GM12878 (cell line): Measurements from ENCODE around the gene SF3B2. TPM values are rescaled to one million over a fixed set of nuclear protein-coding genes. Genes with fewer than 3 reads are reported as not detected.

Source experiments
- ATAC-seq: fragments of 200-7000 bp; cut with Tn5 transposase; 3 replicates; pipeline ENCODE4 v1.9.1; 2020; ENCODE audit warnings: mild to moderate bottlenecking, moderate library complexity
- BruUV-seq: library from RNA; stranded (reverse); fragments of 400-500 nt; replicated peaks from 2 replicates; lab custom pipeline; 2021; lab: Mats Ljungman, UMichigan
- CTCF ChIA-PET: fragments of 300-600 bp; sonication (Branson Sonifier 250); formaldehyde crosslinking; extraction: SDS; loops from one replicate; lab custom pipeline; 2021; ENCODE audit warnings: inconsistent platforms; lab: Yijun Ruan, JAX
- POLR2A ChIA-PET: fragments of 350-600 bp; formaldehyde crosslinking; extraction: SDS; loops from one replicate; lab custom pipeline; 2021; ENCODE audit warnings: inconsistent platforms; lab: Charles Lee
- RAD21 ChIA-PET: fragments of 300-600 bp; sonication (Branson Sonifier 250); formaldehyde crosslinking; loops from one replicate; lab custom pipeline; 2023; ENCODE audit warnings: antibody characterized with exemption; ENCODE audit not compliant: unreplicated experiment; lab: Charles Lee
- SMC1A ChIA-PET: fragments of 300-600 bp; sonication (Branson Sonifier 250); formaldehyde crosslinking; loops from one replicate; lab custom pipeline; 2023; ENCODE audit not compliant: unreplicated experiment, uncharacterized antibody; lab: Charles Lee
- DNase-seq: peaks from one replicate; pipeline ENCODE4 v3.0.0-alpha.2; 2011; ENCODE audit warnings: low read depth, low spot score
- FAIRE-seq: peaks from 3 replicates; lab custom pipeline; 2011; peaks lifted over from hg19 to GRCh38; lab: Jason Lieb, UNC
- H2AFZ ChIP-seq: 2 replicates; pipeline ENCODE4 v1.6.0; 2011; ENCODE audit warnings: low read depth, low read length, control low read depth; ENCODE audit not compliant: control insufficient read depth
- H3K27ac ChIP-seq: 2 replicates; pipeline ENCODE4 v1.5.1; 2011; ENCODE audit warnings: control low read depth; ENCODE audit not compliant: control insufficient read depth, insufficient read depth
- H3K27me3 ChIP-seq, 2 experiments: replicated peaks in 1 of 2; 2 replicates each; pipeline versions ENCODE4 v1.6.0 to v1.6.1; 2011; ENCODE audit warnings: low read length in 1 of 2; ENCODE audit not compliant: control insufficient read depth in 2 of 2, insufficient read depth in 2 of 2
- H3K36me3 ChIP-seq, 2 experiments: 2 replicates each; pipeline ENCODE4 v1.5.1; 2011; ENCODE audit warnings: low read length in 1 of 2; ENCODE audit not compliant: control insufficient read depth in 2 of 2, insufficient read depth in 2 of 2
- H3K4me1 ChIP-seq: 2 replicates; pipeline ENCODE4 v1.6.1; 2011; ENCODE audit warnings: mild to moderate bottlenecking, low read length, moderate library complexity, mixed read lengths; ENCODE audit not compliant: control insufficient read depth, insufficient read depth
- H3K4me2 ChIP-seq: 2 replicates; pipeline ENCODE4 v1.6.0; 2011; ENCODE audit warnings: control low read depth; ENCODE audit not compliant: control insufficient read depth, insufficient read depth
- H3K4me3 ChIP-seq: fragments of 200-600 bp; sonication (generic); 2 replicates; pipeline ENCODE4 v1.5.1; 2016
- H3K79me2 ChIP-seq: 2 replicates; pipeline ENCODE4 v1.6.0; 2011; ENCODE audit warnings: low read length; ENCODE audit not compliant: control insufficient read depth, insufficient read depth
- H3K9ac ChIP-seq: 2 replicates; pipeline ENCODE4 v1.8.0; 2011; ENCODE audit warnings: low read length, control low read depth, mixed read lengths; ENCODE audit not compliant: control insufficient read depth, insufficient read depth
- H3K9me3 ChIP-seq: replicated peaks from 3 replicates; pipeline ENCODE4 v1.5.1; 2011; ENCODE audit warnings: mild to moderate bottlenecking, low read length; ENCODE audit not compliant: control insufficient read depth, insufficient read depth
- H4K20me1 ChIP-seq: 2 replicates; pipeline ENCODE4 v1.6.0; 2011; ENCODE audit not compliant: control insufficient read depth, insufficient read depth
- BCL3 ChIP-seq: IDR thresholded peaks from 2 replicates; pipeline ENCODE4 v1.6.1; 2011; ENCODE audit warnings: borderline replicate concordance, low read depth, mild to moderate bottlenecking, moderate library complexity, low read length; ENCODE audit not compliant: insufficient read depth, poor library complexity, severe bottlenecking
- CHD1 ChIP-seq: IDR thresholded peaks from 2 replicates; pipeline ENCODE4 v1.6.1; 2012; ENCODE audit warnings: low read depth, low read length, improper control_type of control experiment
- DPF2 ChIP-seq: fragments of 450-650 bp; IDR thresholded peaks from 2 replicates; pipeline ENCODE4 v1.6.1; 2017; ENCODE audit warnings: mild to moderate bottlenecking
- ELK1 ChIP-seq: IDR thresholded peaks from 2 replicates; pipeline ENCODE4 v1.6.1; 2012; ENCODE audit warnings: low read depth, low read length, improper control_type of control experiment
- MTA2 ChIP-seq: fragments of 450-650 bp; IDR thresholded peaks from 2 replicates; pipeline ENCODE4 v1.6.1; 2016; ENCODE audit warnings: low read depth, mild to moderate bottlenecking, moderate library complexity
- RAD21 ChIP-seq: IDR thresholded peaks from 2 replicates; pipeline ENCODE4 v1.6.1; 2011; ENCODE audit warnings: mild to moderate bottlenecking, low read depth, low read length, moderate library complexity; ENCODE audit not compliant: insufficient read depth
- RFX5 ChIP-seq: IDR thresholded peaks from 2 replicates; pipeline ENCODE4 v1.6.1; 2011; ENCODE audit warnings: low read depth, low read length, improper control_type of control experiment
- SMC3 ChIP-seq: IDR thresholded peaks from 2 replicates; pipeline ENCODE4 v1.6.1; 2011; ENCODE audit warnings: low read length, improper control_type of control experiment, borderline replicate concordance
- SPI1 ChIP-seq: IDR thresholded peaks from 2 replicates; pipeline ENCODE4 v1.6.1; 2011; ENCODE audit warnings: low read depth, mild to moderate bottlenecking, low read length, moderate library complexity, borderline replicate concordance; ENCODE audit not compliant: insufficient read depth
- STAT1 ChIP-seq: fragments of 450-650 bp; conservative IDR thresholded peaks from 2 replicates; pipeline ENCODE4 v1.6.1; 2014; ENCODE audit warnings: antibody characterized with exemption, mild to moderate bottlenecking
- ZNF687 ChIP-seq: fragments of 450-650 bp; IDR thresholded peaks from 2 replicates; pipeline ENCODE4 v1.6.1; 2017; ENCODE audit warnings: mild to moderate bottlenecking, moderate library complexity
- WGBS: methylation state at CpG from one replicate; pipeline ENCODE4 v1.1.6; 2016; ENCODE audit warnings: low lambda C conversion rate; ENCODE audit not compliant: insufficient replicate concordance, insufficient coverage; ENCODE audit errors: missing lambda C conversion rate; 5-methylcytosine and 5-hydroxymethylcytosine counted together
- in situ Hi-C: fragments of 300-500 bp; cut with MboI; formaldehyde crosslinking; loops from 9 replicates; pipeline ENCODE4 v1.14.3; 2018; ENCODE audit warnings: mixed read lengths
- intact Hi-C: fragments of 100-400 bp; cut with micrococcal nuclease; formaldehyde crosslinking; loops from one replicate; pipeline ENCODE4 v1.14.2; 2022; ENCODE audit not compliant: unreplicated experiment
- polyA plus RNA-seq, 11 experiments: library from polyadenylated mRNA; depleted of rRNA in 4 of 11; unstranded in 6 of 11; stranded (reverse) in 5 of 11; fragments of >200 nt; fragmentation: Nextera tagmentation in 4 of 11; fragmentation: Illumina TruSeq in 1 of 11; extraction: Ambion mirVana in 4 of 11; extraction: Trizol in 1 of 11; gene quantifications; 1 replicate in 1 of 11; 2 replicates in 10 of 11; pipeline versions ENCODE4 v1.2.1 to v1.2.3, GENCODE V29; 2011 to 2016; ENCODE audit warnings: inconsistent platforms in 2 of 11, missing spikeins in 2 of 11, low read depth in 1 of 11
- total RNA-seq, 4 experiments: library from RNA; depleted of rRNA in 3 of 4; stranded (reverse); fragments of >200 nt in 3 of 4; fragmentation: Illumina TruSeq in 1 of 4; extraction: Trizol in 1 of 4; gene quantifications; 2 replicates each; pipeline versions ENCODE4 v1.2.1 to v1.2.3, GENCODE V29; 2013 to 2021

SF3B2 gene
- total and polyA plus RNA-seq, 10 of the 15 experiments (the other 5 are each of a cell fraction or from before 2014, with no cell fraction given): 56.3 to 245 (median 144) TPM

- Histone ChIP-seq H3K9ac (no peak overlapping the region), H4K20me1 (no peaks in the 10 kb centered on the region), H3K27me3 (no peaks in the 10 kb centered on the region), H3K4me1 (peaks cover 21% of the 10 kb centered on the region), H3K9me3 (peaks cover 6% of the 10 kb centered on the region; the same call in 2 of the 3 replicates), H3K79me2 (peaks cover 19% of the 10 kb centered on the region), H3K36me3 (peaks cover 20 to 56% of the 10 kb centered on the region in 2 experiments), H3K27ac (no peak overlapping the region), H3K4me2 (no peak overlapping the region), H3K4me3 (no peak overlapping the region), H2AFZ (no peak overlapping the region)
- ChIA-PET CTCF (interaction anchor here (0.7 to 20.0 kb wide), 11 partner anchors 8 to 245 kb away, joined by 3 to 195 read pairs (median 26); partner anchors contain the start of gene SF3B2), SMC1A (interaction anchor here (1.3 to 17.7 kb wide), 6 partner anchors 13 to 155 kb away, joined by 4 to 265 read pairs (median 42); partner anchors contain the start of gene SF3B2), POLR2A (interaction anchor here (1.1 kb wide), 1 partner anchor 8 kb away, joined by 4 read pairs; no protein-coding TSS in a partner anchor), RAD21 (interaction anchor here (1.0 to 7.3 kb wide), 5 partner anchors 15 to 68 kb away, joined by 3 to 81 read pairs (median 21); partner anchors contain the start of gene SF3B2)
- ATAC-seq (no peak), DNase-seq (no peak), FAIRE-seq (no peak)
- intact Hi-C loops: no loop called here
- BruUV-seq: no TSS peak
- no peak for TF ChIP-seq SPI1
- TF ChIP-seq RFX5: no peak
- no peak for TF ChIP-seq ZNF687
- no peak for TF ChIP-seq RAD21
- TF ChIP-seq DPF2: no peak
- TF ChIP-seq ELK1: no peak
- no peak for TF ChIP-seq CHD1
- no peak for TF ChIP-seq MTA2
- no peak for TF ChIP-seq SMC3
- TF ChIP-seq BCL3: no peak
- TF ChIP-seq STAT1: no peak
- WGBS: 63% methylated on average over 3 of the region's 3 CpGs
- in situ Hi-C loops: loop anchor here (5.0 kb wide), 1 partner anchor 66 kb away; no protein-coding TSS in a partner anchor
These were observed 14.6 kb downstream of the SF3B2 start for GRCh38 chr11:66066751-66067150.
